ENCODE data around the gene DPAGT1. TPM values are rescaled to one million over a fixed set of nuclear protein-coding genes. Genes with fewer than 3 reads are reported as not detected.

Gene DPAGT1
- total and polyA plus RNA-seq, 2 donors (not counting 3 experiments of a cell fraction or from before 2014, with no cell fraction given), result 62.0 to 203 TPM

DNA sequence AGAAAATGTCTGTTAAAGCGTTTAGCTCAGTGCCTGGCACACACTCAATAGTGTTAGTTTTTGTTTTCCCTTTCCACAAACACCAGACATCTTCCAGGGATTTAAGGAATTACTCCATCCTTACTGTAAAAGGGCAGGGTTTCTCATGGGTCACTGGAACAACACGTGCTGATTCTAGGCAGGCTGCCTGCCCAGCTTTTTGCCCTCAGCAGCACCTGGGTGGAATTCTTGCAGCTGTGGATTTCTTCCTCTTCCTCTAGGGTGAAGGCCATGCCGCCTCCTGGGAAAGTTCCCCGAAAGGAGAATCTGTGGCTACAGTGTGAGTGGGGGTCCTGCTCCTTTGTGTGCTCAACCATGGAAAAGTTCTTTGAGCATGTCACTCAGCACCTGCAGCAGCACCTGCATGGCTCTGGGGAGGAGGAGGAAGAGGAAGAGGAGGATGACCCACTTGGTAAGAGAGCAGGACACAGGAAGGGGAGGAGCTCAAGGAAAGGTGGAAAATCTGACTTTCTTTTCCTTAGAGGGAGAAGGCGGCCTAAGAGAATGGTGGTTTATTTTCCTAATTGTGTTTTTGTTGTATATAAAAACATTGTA is 25.1 kb upstream of the DPAGT1 start:
- ChIA-PET POLR2A (no interaction called here), CTCF (interaction anchor here (1.3 to 1.5 kb wide), 3 partner anchors 32 to 212 kb away, joined by 3 to 4 read pairs (median 3); a partner anchor contains a TSS)
- dilution Hi-C loops (cut with MboI; ENCODE audit: extremely low pct_ligation_motif_present, low sequenced_read_pairs) (no loop called here), intact Hi-C loops (cut with micrococcal nuclease) (no loop called here)
- BruUV-seq (replicated peaks), result no TSS peak
- H2AFZ ChIP-seq (ENCODE audit: low read depth, low read length), result no peak overlapping the region
- no peaks in the 10 kb centered on the region for H3K9me1 ChIP-seq (replicated peaks; ENCODE audit: control insufficient read depth, extremely low read depth, insufficient read depth, low read length)
- peaks cover 2 to 19% of the 10 kb centered on the region in 2 experiments for H3K36me3 ChIP-seq (ENCODE audit: control insufficient read depth in 2 of 2, extremely low read depth in 1 of 2, insufficient read depth in 2 of 2, low read length in 2 of 2)
- DNase-seq (ENCODE audit: low read depth, low spot score) (peak; percentile 21), FAIRE-seq (no peak)
- H3K4me1 ChIP-seq (ENCODE audit: control insufficient read depth, extremely low read depth, insufficient read depth, low read length), result peaks cover 17% of the 10 kb centered on the region
- H3K27ac ChIP-seq (ENCODE audit: insufficient read depth, low read depth, low read length), result no peak overlapping the region
- peaks cover 12% of the 10 kb centered on the region for H3K79me2 ChIP-seq (ENCODE audit: control insufficient read depth, insufficient read depth, low read length)
- no peak overlapping the region for H3K9ac ChIP-seq (replicated peaks; ENCODE audit: extremely low read depth, insufficient read depth, low read length)
- H3K9me3 ChIP-seq (replicated peaks; ENCODE audit: control insufficient read depth, insufficient read depth, low read length), result no peaks in the 10 kb centered on the region
- H4K20me1 ChIP-seq (replicated peaks; ENCODE audit: control insufficient read depth, extremely low read depth, insufficient read depth, low read length), result no peaks in the 10 kb centered on the region
- no peak overlapping the region for H3K4me3 ChIP-seq (replicated peaks in 1 of 3; ENCODE audit: insufficient read depth in 1 of 3, low read depth in 1 of 3, low read length in 3 of 3)
- H3K27me3 ChIP-seq (ENCODE audit: control insufficient read depth in 2 of 2, insufficient read depth in 2 of 2, low read length in 2 of 2), result no peaks in the 10 kb centered on the region
- H3K4me2 ChIP-seq (ENCODE audit: insufficient read depth, low read length), result no peak overlapping the region
- no peak for TF ChIP-seq GATA2 (IDR thresholded peaks at IDR 0.05; ENCODE audit: insufficient read depth, insufficient read length, low read depth, low read length)
- no peak for TF ChIP-seq POLR2A (IDR thresholded peaks at IDR 0.05; ENCODE audit: low read depth, low read length)
- TF ChIP-seq, protein P1, sequence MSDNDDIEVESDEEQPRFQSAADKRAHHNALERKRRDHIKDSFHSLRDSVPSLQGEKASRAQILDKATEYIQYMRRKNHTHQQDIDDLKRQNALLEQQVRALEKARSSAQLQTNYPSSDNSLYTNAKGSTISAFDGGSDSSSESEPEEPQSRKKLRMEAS (IDR thresholded peaks at IDR 0.05; ENCODE audit: insufficient read depth, insufficient read length), result no peak
- TF ChIP-seq POLR2AphosphoS5 (IDR thresholded peaks at IDR 0.05; ENCODE audit: insufficient read depth, low read depth, low read length), result no peak
- TF ChIP-seq MYC (IDR thresholded peaks at IDR 0.05; ENCODE audit: low read depth, low read length), result no peak
- TF ChIP-seq JUN (IDR thresholded peaks at IDR 0.05; ENCODE audit: borderline replicate concordance, insufficient read depth, insufficient read length, low read depth), result no peak
- TF ChIP-seq, protein P2, sequence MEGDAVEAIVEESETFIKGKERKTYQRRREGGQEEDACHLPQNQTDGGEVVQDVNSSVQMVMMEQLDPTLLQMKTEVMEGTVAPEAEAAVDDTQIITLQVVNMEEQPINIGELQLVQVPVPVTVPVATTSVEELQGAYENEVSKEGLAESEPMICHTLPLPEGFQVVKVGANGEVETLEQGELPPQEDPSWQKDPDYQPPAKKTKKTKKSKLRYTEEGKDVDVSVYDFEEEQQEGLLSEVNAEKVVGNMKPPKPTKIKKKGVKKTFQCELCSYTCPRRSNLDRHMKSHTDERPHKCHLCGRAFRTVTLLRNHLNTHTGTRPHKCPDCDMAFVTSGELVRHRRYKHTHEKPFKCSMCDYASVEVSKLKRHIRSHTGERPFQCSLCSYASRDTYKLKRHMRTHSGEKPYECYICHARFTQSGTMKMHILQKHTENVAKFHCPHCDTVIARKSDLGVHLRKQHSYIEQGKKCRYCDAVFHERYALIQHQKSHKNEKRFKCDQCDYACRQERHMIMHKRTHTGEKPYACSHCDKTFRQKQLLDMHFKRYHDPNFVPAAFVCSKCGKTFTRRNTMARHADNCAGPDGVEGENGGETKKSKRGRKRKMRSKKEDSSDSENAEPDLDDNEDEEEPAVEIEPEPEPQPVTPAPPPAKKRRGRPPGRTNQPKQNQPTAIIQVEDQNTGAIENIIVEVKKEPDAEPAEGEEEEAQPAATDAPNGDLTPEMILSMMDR (IDR thresholded peaks at IDR 0.05; ENCODE audit: extremely low read depth in 1 of 2, insufficient read depth in 1 of 2, low read depth in 1 of 2, low read length in 2 of 2), result no peak
- TF ChIP-seq EZH2 (IDR thresholded peaks at IDR 0.05; ENCODE audit: borderline replicate concordance, low read depth, low read length, severe bottlenecking), result no peak
- no peak for TF ChIP-seq FOS (IDR thresholded peaks at IDR 0.05; ENCODE audit: borderline replicate concordance, insufficient read depth, low read length)
